Activated CD4-positive, alpha-beta memory T cell treated with anti-CD3 and anti-CD28 coated beads for 36 hours (primary cell): ENCODE results near the gene KLHL35. TPM values are rescaled to one million over a fixed set of nuclear protein-coding genes. Genes with fewer than 3 reads are reported as not detected.
A peak's percentile ranks its signal among the peaks of the same experiment; 100 is the strongest.

Experiments used
- CTCF ChIA-PET: fragments of 350-600 bp; sonication (Branson Sonifier 250); formaldehyde crosslinking; loops from one replicate; lab custom pipeline; 2021; ENCODE audit warnings: antibody characterized with exemption, inconsistent platforms; lab: Charles Lee
- POLR2A ChIA-PET: fragments of 350-600 bp; sonication (Branson Sonifier 250); formaldehyde crosslinking; loops from one replicate; lab custom pipeline; 2021; ENCODE audit warnings: antibody characterized with exemption; lab: Charles Lee
- DNase-seq: peaks from one replicate; pipeline ENCODE4 v3.0.0-alpha.2; 2020
- H3K27ac Mint-ChIP-seq: one replicate; pipeline ENCODE4 v1.8.0; 2021; ENCODE audit warnings: mixed read lengths
- H3K27me3 Mint-ChIP-seq: one replicate; pipeline ENCODE4 v1.8.0; 2021; ENCODE audit warnings: mixed read lengths
- H3K36me3 Mint-ChIP-seq: one replicate; pipeline ENCODE4 v1.8.0; 2021; ENCODE audit warnings: mixed read lengths
- H3K4me1 Mint-ChIP-seq: one replicate; pipeline ENCODE4 v1.8.0; 2021; ENCODE audit warnings: low read depth, mixed read lengths
- H3K4me3 Mint-ChIP-seq: one replicate; pipeline ENCODE4 v1.8.0; 2021; ENCODE audit warnings: mild to moderate bottlenecking, mixed read lengths
- H3K9me3 Mint-ChIP-seq: one replicate; pipeline ENCODE4 v1.8.0; 2021; ENCODE audit warnings: mixed read lengths
- intact Hi-C: fragments of 100-400 bp; cut with micrococcal nuclease; formaldehyde crosslinking; loops from one replicate; pipeline ENCODE4 v1.15.1; 2023
- total RNA-seq, 2 experiments: library from RNA; stranded (reverse); gene quantifications; one replicate each; pipeline ENCODE4 v1.2.3, GENCODE V29; 2021

Gene KLHL35
- total RNA-seq, 2 experiments from 2014 or later: 0.12 to 0.51 TPM

GRCh38 chr11:75474878-75475766 lies 42.1 kb upstream of the KLHL35 start:
- H3K36me3 Mint-ChIP-seq: no peaks in the 10 kb centered on the region
- H3K4me1 Mint-ChIP-seq: peaks cover 15% of the 10 kb centered on the region
- ChIA-PET POLR2A (no interaction called here), CTCF (interaction anchor here (0.5 to 2.6 kb wide), 4 partner anchors 11 to 56 kb away, joined by 3 to 12 read pairs (median 4); partner anchors contain the start of gene GDPD5)
- peak; percentile 82 for DNase-seq
- no peaks in the 10 kb centered on the region for H3K9me3 Mint-ChIP-seq
- H3K27ac Mint-ChIP-seq: peak overlapping the region; percentile 75
- intact Hi-C loops: no loop called here
- H3K4me3 Mint-ChIP-seq: peak overlapping the region; percentile 2
- H3K27me3 Mint-ChIP-seq: no peaks in the 10 kb centered on the region

- ChIA-PET CTCF (interaction anchor here (1.5 kb wide), 1 partner anchor 58 kb away, joined by 3 read pairs; no protein-coding TSS in a partner anchor), POLR2A (no interaction called here)
- no peaks in the 10 kb centered on the region for H3K27me3 Mint-ChIP-seq
- no peak overlapping the region for H3K27ac Mint-ChIP-seq
- H3K36me3 Mint-ChIP-seq: no peaks in the 10 kb centered on the region
- H3K9me3 Mint-ChIP-seq: no peaks in the 10 kb centered on the region
- no peak overlapping the region for H3K4me3 Mint-ChIP-seq
- H3K4me1 Mint-ChIP-seq: peaks cover 15% of the 10 kb centered on the region
- no peak for DNase-seq
- intact Hi-C loops: no loop called here
Measured at GRCh38 chr11:75474240-75474639, 41.2 kb upstream of the KLHL35 start.

DNA sequence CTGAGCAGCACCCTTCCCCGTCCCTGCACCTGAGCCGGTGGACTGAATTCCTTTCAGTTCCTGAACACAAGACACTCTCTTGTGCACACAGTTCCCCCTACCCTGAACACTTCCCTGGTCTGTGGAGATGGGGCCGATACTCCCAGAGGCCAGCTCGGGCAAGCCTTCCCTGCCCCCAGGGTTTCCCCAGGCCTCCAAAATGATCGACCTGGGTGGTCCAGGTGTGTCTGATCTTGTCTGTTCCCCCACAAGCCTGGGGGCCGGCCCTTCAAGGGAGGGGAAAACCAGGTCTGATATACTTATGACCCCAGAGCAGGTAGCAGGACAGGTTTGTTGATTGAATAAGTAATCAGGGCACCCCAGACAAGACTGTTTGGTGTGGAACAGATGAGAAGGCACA lies 40.7 kb upstream of the KLHL35 start:
- intact Hi-C loops: no loop called here
- peaks cover 15% of the 10 kb centered on the region for H3K4me1 Mint-ChIP-seq
- CTCF ChIA-PET: interaction anchor here (1.5 kb wide), 1 partner anchor 58 kb away, joined by 3 read pairs; no protein-coding TSS in a partner anchor

GRCh38 chr11:75472081-75472732 lies 39.2 kb upstream of the KLHL35 start:
- intact Hi-C loops: no loop called here
- Mint-ChIP-seq H3K36me3 (no peaks in the 10 kb centered on the region), H3K4me3 (no peak overlapping the region), H3K27ac (no peak overlapping the region), H3K4me1 (peaks cover 15% of the 10 kb centered on the region), H3K27me3 (no peaks in the 10 kb centered on the region), H3K9me3 (no peaks in the 10 kb centered on the region)
- CTCF ChIA-PET: interaction anchor here (1.1 kb wide), 1 partner anchor 26 kb away, joined by 3 read pairs; no protein-coding TSS in a partner anchor
- POLR2A ChIA-PET: no interaction called here
- DNase-seq: no peak

More for the DNA sequence above, 40.7 kb upstream of the KLHL35 start:
- H3K27me3 Mint-ChIP-seq: no peaks in the 10 kb centered on the region
- H3K4me3 Mint-ChIP-seq: no peak overlapping the region
- POLR2A ChIA-PET: no interaction called here
- no peak overlapping the region for H3K27ac Mint-ChIP-seq
- H3K9me3 Mint-ChIP-seq: no peaks in the 10 kb centered on the region
- DNase-seq: no peak
- H3K36me3 Mint-ChIP-seq: no peaks in the 10 kb centered on the region

- H3K4me3 Mint-ChIP-seq: no peak overlapping the region
- no peak for DNase-seq
- CTCF ChIA-PET: interaction anchor here (0.6 kb wide), 1 partner anchor 59 kb away, joined by 3 read pairs; no protein-coding TSS in a partner anchor
- H3K4me1 Mint-ChIP-seq: peaks cover 14% of the 10 kb centered on the region
- no peaks in the 10 kb centered on the region for H3K9me3 Mint-ChIP-seq
- intact Hi-C loops: no loop called here
- no peak overlapping the region for H3K27ac Mint-ChIP-seq
- no peaks in the 10 kb centered on the region for H3K27me3 Mint-ChIP-seq
- POLR2A ChIA-PET: no interaction called here
- no peaks in the 10 kb centered on the region for H3K36me3 Mint-ChIP-seq
Measured at GRCh38 chr11:75471176-75471973, 38.4 kb upstream of the KLHL35 start.

- no peak for DNase-seq
- POLR2A ChIA-PET: no interaction called here
- intact Hi-C loops: no loop called here
- H3K36me3 Mint-ChIP-seq: no peaks in the 10 kb centered on the region
- peaks cover 7% of the 10 kb centered on the region for H3K4me1 Mint-ChIP-seq
- H3K27ac Mint-ChIP-seq: no peak overlapping the region
- H3K4me3 Mint-ChIP-seq: no peak overlapping the region
- CTCF ChIA-PET: interaction anchor here (0.6 kb wide), 1 partner anchor 58 kb away, joined by 3 read pairs; no protein-coding TSS in a partner anchor
- H3K27me3 Mint-ChIP-seq: no peaks in the 10 kb centered on the region
- H3K9me3 Mint-ChIP-seq: no peaks in the 10 kb centered on the region
Measured at GRCh38 chr11:75470476-75471080, 37.6 kb upstream of the KLHL35 start.

DNA sequence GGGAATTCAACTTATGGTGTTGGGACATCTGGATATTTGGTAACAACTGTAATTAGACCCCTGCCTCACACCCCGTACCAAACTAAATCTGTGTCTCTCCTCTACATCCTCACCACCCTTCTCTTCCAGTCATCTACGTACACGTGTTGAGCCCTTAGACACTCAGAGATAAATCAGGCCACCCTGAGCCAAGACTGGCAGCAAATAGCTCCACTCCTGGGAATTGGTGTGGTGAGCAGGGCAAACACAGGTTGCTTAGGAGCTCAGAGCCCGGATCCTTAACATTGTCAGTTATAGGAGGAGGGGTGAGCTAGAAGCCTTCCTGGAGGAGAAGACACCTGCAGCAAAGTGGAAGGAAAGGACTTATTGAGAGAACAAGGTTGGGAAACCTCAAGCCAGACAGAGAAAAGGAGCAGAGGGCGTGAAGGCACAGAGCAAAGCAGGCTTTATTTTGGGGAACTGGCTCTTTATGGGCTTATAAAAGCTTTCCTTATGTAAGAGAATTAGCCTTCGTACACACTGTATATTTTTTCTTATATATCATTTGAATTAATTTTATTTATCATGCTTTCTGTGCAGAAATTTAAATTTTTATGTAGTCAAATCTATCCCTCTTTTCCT lies 36.9 kb upstream of the KLHL35 start:
- POLR2A ChIA-PET: no interaction called here
- H3K4me3 Mint-ChIP-seq: no peak overlapping the region
- no peaks in the 10 kb centered on the region for H3K4me1 Mint-ChIP-seq
- intact Hi-C loops: no loop called here
- no peaks in the 10 kb centered on the region for H3K36me3 Mint-ChIP-seq
- CTCF ChIA-PET: no interaction called here
- no peaks in the 10 kb centered on the region for H3K27me3 Mint-ChIP-seq
- no peaks in the 10 kb centered on the region for H3K9me3 Mint-ChIP-seq
- no peak overlapping the region for H3K27ac Mint-ChIP-seq
- no peak for DNase-seq

- Mint-ChIP-seq H3K36me3 (no peaks in the 10 kb centered on the region), H3K27me3 (no peaks in the 10 kb centered on the region), H3K4me3 (no peak overlapping the region), H3K27ac (no peak overlapping the region), H3K9me3 (no peaks in the 10 kb centered on the region), H3K4me1 (no peaks in the 10 kb centered on the region)
- ChIA-PET CTCF (interaction anchor here (0.6 to 1.6 kb wide), 2 partner anchors 18 to 80 kb away, joined by 3 to 4 read pairs; no protein-coding TSS in a partner anchor), POLR2A (no interaction called here)
- intact Hi-C loops: no loop called here
- DNase-seq: no peak
Measured at GRCh38 chr11:75468534-75469340, 35.7 kb upstream of the KLHL35 start.

DNA sequence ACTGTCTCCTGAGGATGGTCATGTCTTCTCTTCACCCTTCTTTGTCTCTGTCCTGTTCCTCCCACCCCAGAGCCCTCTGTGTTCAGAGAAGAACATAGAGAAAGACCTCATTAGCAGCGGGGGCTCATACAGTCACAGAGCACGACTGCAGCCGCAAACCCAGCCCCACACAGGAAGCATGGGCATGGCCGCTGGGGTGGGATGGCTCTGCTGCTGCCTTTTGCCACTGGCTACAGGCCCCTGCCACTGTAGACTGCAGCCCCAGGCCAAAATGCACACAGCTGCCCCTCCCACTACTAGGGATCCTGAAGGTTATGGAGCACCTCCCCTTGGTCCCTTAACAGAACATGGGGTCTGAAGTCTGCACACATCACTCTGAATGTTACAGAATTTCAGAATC lies 34.9 kb upstream of the KLHL35 start:
- H3K4me3 Mint-ChIP-seq: no peak overlapping the region
- intact Hi-C loops: no loop called here
- H3K36me3 Mint-ChIP-seq: no peaks in the 10 kb centered on the region
- DNase-seq: no peak
- ChIA-PET POLR2A (no interaction called here), CTCF (interaction anchor here (1.6 kb wide), 1 partner anchor 17 kb away, joined by 4 read pairs; no protein-coding TSS in a partner anchor)
- no peak overlapping the region for H3K27ac Mint-ChIP-seq
- H3K9me3 Mint-ChIP-seq: no peaks in the 10 kb centered on the region
- H3K4me1 Mint-ChIP-seq: no peaks in the 10 kb centered on the region
- H3K27me3 Mint-ChIP-seq: no peaks in the 10 kb centered on the region

- Mint-ChIP-seq H3K4me3 (no peak overlapping the region), H3K27ac (no peak overlapping the region), H3K36me3 (no peaks in the 10 kb centered on the region), H3K4me1 (no peaks in the 10 kb centered on the region), H3K27me3 (no peaks in the 10 kb centered on the region), H3K9me3 (no peaks in the 10 kb centered on the region)
- POLR2A ChIA-PET: no interaction called here
- intact Hi-C loops: no loop called here
- CTCF ChIA-PET: no interaction called here
- DNase-seq: no peak
Measured at GRCh38 chr11:75467311-75467710, 34.3 kb upstream of the KLHL35 start.
